Omental fat pad (tissue), 4 donors: ENCODE data around the gene CYBRD1. TPM values are rescaled to one million over a fixed set of nuclear protein-coding genes. Genes with fewer than 3 reads are reported as not detected.
"Not testable (repeated sequence)": the region's sequence is repeated elsewhere in the genome, so short reads cannot be mapped to it uniquely, and the experiment has no call there.

Experiments used
- ATAC-seq: fragments of 150-250 bp; one replicate; pipeline ENCODE4 v1.9.1; 2016; ENCODE audit warnings: mild to moderate bottlenecking, moderate library complexity; ENCODE audit not compliant: low FRiP score
- DNase-seq: peaks from one replicate; pipeline ENCODE4 v3.0.0-alpha.2; 2019; ENCODE audit warnings: low spot score
- CTCF ChIP-seq, 3 donors: fragments of 450-650 bp; IDR thresholded peaks; one replicate each; pipeline ENCODE4 v1.5.1; 2016 to 2017; ENCODE audit warnings: antibody characterized with exemption in 3 of 3, mild to moderate bottlenecking in 3 of 3, moderate library complexity in 2 of 3
- total RNA-seq, 4 donors: library from RNA; depleted of rRNA; stranded (reverse); fragments of >200 nt; gene quantifications; one replicate each; pipeline ENCODE4 v1.1.0, GENCODE V29; 2016

The CYBRD1 gene
- total RNA-seq, 4 donors from 2014 or later, result 296 to 494 (median 360) TPM

- ATAC-seq (no peak), DNase-seq (no peak)
- TF ChIP-seq CTCF (IDR thresholded peaks at IDR 0.05), result no peak
Observed at GRCh38 chr2:171492664-171493063, 29.6 kb upstream of the CYBRD1 start.

- not testable (repeated sequence) for ATAC-seq, DNase-seq
Observed at GRCh38 chr2:171497664-171498063, 24.6 kb upstream of the CYBRD1 start.

- ATAC-seq (no peak), DNase-seq (no peak)
- TF ChIP-seq CTCF (IDR thresholded peaks at IDR 0.05), result no peak
Observed at GRCh38 chr2:171505374-171505773, 16.9 kb upstream of the CYBRD1 start.

- ATAC-seq (no peak), DNase-seq (no peak)
- TF ChIP-seq CTCF (IDR thresholded peaks at IDR 0.05), result no peak
Observed at GRCh38 chr2:171509945-171510731, 12.1 kb upstream of the CYBRD1 start.

- no peak for DNase-seq
- ATAC-seq, result no peak
- TF ChIP-seq CTCF (IDR thresholded peaks at IDR 0.05), result no peak
Observed at GRCh38 chr2:171512014-171512413, 10.3 kb upstream of the CYBRD1 start.

GRCh38 chr2:171512683-171513195 is 9.5 kb upstream of the CYBRD1 start:
- no peak for ATAC-seq
- TF ChIP-seq CTCF (IDR thresholded peaks at IDR 0.05), result no peak
- no peak for DNase-seq

GRCh38 chr2:171513719-171514160 is 8.5 kb upstream of the CYBRD1 start:
- ATAC-seq (no peak), DNase-seq (no peak)
- TF ChIP-seq CTCF (IDR thresholded peaks at IDR 0.05), result no peak
